ENCODE results near the gene AKAP12.

DNA sequence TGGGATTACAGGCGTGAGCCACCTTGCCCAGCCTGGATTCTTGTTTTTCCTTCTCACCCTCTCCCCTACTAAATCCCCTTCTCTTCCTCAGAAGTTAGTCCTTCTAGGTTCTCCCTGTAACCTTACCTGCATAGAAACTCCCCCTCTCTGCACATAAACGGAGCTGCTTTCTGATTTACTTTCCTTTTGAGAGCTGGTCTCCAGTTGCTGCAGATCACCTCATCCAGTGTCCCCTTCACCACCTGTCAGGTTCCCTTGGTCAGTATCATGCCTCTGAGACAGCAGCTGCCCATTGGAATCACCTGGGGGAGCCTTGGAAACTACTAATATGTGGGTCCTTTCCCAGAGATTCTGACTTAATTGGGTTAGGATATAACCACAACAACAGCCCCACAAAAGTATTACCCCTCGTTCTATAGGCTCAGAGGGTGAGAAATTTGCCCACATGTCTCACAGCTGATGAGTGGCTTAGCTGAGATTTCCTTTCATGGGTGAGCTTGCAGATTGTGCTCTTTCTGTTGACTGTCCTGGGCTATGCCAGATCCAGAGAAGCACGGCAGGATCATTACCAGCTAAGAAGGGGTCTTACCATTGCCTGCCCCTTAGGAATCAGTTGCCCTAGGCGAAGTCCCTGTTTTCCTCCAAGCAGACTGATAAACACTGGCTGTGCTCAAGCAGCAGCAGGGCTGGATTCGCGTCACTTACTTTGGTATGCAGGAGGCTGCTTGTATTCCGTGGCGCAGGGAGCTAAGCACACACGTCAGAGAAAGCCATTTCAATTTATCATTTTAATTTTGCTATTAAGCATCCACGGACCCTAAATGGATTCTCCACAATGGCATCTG, 51.3 kb downstream of the AKAP12 start:
- no peak for TF ChIP-seq POLR2A (IDR thresholded peaks at IDR 0.05)
- TF ChIP-seq, protein P1, sequence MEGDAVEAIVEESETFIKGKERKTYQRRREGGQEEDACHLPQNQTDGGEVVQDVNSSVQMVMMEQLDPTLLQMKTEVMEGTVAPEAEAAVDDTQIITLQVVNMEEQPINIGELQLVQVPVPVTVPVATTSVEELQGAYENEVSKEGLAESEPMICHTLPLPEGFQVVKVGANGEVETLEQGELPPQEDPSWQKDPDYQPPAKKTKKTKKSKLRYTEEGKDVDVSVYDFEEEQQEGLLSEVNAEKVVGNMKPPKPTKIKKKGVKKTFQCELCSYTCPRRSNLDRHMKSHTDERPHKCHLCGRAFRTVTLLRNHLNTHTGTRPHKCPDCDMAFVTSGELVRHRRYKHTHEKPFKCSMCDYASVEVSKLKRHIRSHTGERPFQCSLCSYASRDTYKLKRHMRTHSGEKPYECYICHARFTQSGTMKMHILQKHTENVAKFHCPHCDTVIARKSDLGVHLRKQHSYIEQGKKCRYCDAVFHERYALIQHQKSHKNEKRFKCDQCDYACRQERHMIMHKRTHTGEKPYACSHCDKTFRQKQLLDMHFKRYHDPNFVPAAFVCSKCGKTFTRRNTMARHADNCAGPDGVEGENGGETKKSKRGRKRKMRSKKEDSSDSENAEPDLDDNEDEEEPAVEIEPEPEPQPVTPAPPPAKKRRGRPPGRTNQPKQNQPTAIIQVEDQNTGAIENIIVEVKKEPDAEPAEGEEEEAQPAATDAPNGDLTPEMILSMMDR (IDR thresholded peaks at IDR 0.05) = no peak
